DND-41 (cell line): ENCODE measurements around the gene BORCS5.

Experiments
- ATAC-seq: fragments of 200-7000 bp; cut with Tn5 transposase; 3 replicates; pipeline ENCODE4 v1.9.1; 2021; ENCODE audit warnings: low read depth; ENCODE audit not compliant: insufficient read depth
- DNase-seq: peaks from one replicate; pipeline ENCODE4 v3.0.0-alpha.2; 2020
- H2AFZ ChIP-seq: 2 replicates; pipeline ENCODE4 v1.6.0; 2012; ENCODE audit warnings: low read depth, low read length
- H3K27ac ChIP-seq: 2 replicates; pipeline ENCODE4 v1.5.1; 2012; ENCODE audit warnings: low read length, inconsistent platforms
- H3K27me3 ChIP-seq: fragments of 200-600 bp; sonication (generic); 2 replicates; pipeline ENCODE4 v1.6.0; 2012; ENCODE audit warnings: low read length, mild to moderate bottlenecking, inconsistent platforms; ENCODE audit not compliant: insufficient read depth, poor library complexity
- H3K36me3 ChIP-seq: 2 replicates; pipeline ENCODE4 v1.5.1; 2012; ENCODE audit warnings: low read length, inconsistent platforms; ENCODE audit not compliant: insufficient read depth
- H3K4me1 ChIP-seq: 2 replicates; pipeline ENCODE4 v1.5.1; 2012; ENCODE audit warnings: mild to moderate bottlenecking, low read length; ENCODE audit not compliant: insufficient read depth
- H3K4me2 ChIP-seq: 2 replicates; pipeline ENCODE4 v1.6.0; 2012; ENCODE audit warnings: mild to moderate bottlenecking, moderate library complexity, low read length, inconsistent platforms; ENCODE audit not compliant: insufficient read depth
- H3K4me3 ChIP-seq, 2 experiments: fragments of 200-600 bp in 1 of 2; shearing (Covaris generic) in 1 of 2; 2 replicates each; pipeline ENCODE4 v1.5.1; 2012 to 2016; ENCODE audit warnings: inconsistent platforms in 2 of 2, low read length in 2 of 2, mild to moderate bottlenecking in 2 of 2, low read depth in 1 of 2, moderate library complexity in 1 of 2
- H3K79me2 ChIP-seq: 2 replicates; pipeline ENCODE4 v1.6.0; 2012; ENCODE audit warnings: low read length, inconsistent platforms; ENCODE audit not compliant: insufficient read depth
- H3K9ac ChIP-seq: 2 replicates; pipeline ENCODE4 v1.6.0; 2012; ENCODE audit warnings: low read depth, mild to moderate bottlenecking, inconsistent platforms, low read length, moderate library complexity
- H3K9me3 ChIP-seq: 2 replicates; pipeline ENCODE4 v1.5.1; 2012; ENCODE audit warnings: low read length, moderate library complexity, mild to moderate bottlenecking, inconsistent platforms; ENCODE audit not compliant: insufficient read depth, severe bottlenecking
- H4K20me1 ChIP-seq: 2 replicates; pipeline ENCODE4 v1.6.0; 2012; ENCODE audit warnings: low read length; ENCODE audit not compliant: insufficient read depth
- EZH2 ChIP-seq: IDR thresholded peaks from 3 replicates; pipeline ENCODE4 v1.6.1; 2012; ENCODE audit warnings: borderline replicate concordance, low read depth, mild to moderate bottlenecking, moderate library complexity, low read length, inconsistent platforms; ENCODE audit not compliant: severe bottlenecking
- TF ChIP-seq, protein P1 (sequence below): IDR thresholded peaks from 2 replicates; pipeline ENCODE4 v1.5.1; 2012; ENCODE audit warnings: borderline replicate concordance, low read length, moderate library complexity, mild to moderate bottlenecking; ENCODE audit not compliant: poor library complexity, severe bottlenecking; ENCODE audit errors: extremely low read depth

The BORCS5 gene

DNA sequence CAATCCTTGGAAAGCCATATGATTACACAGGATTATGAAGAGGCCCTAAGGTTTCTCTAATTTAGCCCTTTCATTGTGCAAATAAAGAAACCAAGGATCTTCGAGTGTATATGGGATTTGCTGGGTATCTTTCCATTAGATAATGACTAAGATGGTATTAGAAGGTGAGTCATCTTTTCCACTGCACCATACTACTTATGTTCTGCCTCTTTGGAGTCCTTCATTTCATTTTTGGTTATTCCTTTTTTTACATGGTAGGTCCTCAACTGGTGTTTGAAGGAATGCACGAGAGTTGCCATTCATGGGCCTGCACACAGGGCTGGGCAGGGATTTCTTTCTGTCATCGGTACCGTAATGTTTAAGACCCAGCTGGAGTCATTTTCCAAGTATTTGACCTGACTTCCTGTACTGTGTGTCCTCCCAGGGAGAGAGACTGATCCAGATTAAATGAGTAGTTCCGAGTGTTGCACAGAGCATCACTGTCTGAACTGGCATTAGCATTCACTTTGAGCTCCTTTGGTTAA lies 85.7 kb downstream of the BORCS5 start:
- Histone ChIP-seq H4K20me1 (no peaks in the 10 kb centered on the region), H3K27me3 (no peaks in the 10 kb centered on the region), H2AFZ (no peak overlapping the region), H3K27ac (no peak overlapping the region), H3K4me3 (no peak overlapping the region), H3K9ac (no peak overlapping the region), H3K79me2 (no peaks in the 10 kb centered on the region), H3K36me3 (no peaks in the 10 kb centered on the region), H3K9me3 (no peaks in the 10 kb centered on the region), H3K4me2 (no peak overlapping the region), H3K4me1 (peaks cover 12% of the 10 kb centered on the region)
- ATAC-seq (no peak), DNase-seq (no peak)
- TF ChIP-seq EZH2 = no peak
- TF ChIP-seq, protein P1, sequence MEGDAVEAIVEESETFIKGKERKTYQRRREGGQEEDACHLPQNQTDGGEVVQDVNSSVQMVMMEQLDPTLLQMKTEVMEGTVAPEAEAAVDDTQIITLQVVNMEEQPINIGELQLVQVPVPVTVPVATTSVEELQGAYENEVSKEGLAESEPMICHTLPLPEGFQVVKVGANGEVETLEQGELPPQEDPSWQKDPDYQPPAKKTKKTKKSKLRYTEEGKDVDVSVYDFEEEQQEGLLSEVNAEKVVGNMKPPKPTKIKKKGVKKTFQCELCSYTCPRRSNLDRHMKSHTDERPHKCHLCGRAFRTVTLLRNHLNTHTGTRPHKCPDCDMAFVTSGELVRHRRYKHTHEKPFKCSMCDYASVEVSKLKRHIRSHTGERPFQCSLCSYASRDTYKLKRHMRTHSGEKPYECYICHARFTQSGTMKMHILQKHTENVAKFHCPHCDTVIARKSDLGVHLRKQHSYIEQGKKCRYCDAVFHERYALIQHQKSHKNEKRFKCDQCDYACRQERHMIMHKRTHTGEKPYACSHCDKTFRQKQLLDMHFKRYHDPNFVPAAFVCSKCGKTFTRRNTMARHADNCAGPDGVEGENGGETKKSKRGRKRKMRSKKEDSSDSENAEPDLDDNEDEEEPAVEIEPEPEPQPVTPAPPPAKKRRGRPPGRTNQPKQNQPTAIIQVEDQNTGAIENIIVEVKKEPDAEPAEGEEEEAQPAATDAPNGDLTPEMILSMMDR = no peak

DNA sequence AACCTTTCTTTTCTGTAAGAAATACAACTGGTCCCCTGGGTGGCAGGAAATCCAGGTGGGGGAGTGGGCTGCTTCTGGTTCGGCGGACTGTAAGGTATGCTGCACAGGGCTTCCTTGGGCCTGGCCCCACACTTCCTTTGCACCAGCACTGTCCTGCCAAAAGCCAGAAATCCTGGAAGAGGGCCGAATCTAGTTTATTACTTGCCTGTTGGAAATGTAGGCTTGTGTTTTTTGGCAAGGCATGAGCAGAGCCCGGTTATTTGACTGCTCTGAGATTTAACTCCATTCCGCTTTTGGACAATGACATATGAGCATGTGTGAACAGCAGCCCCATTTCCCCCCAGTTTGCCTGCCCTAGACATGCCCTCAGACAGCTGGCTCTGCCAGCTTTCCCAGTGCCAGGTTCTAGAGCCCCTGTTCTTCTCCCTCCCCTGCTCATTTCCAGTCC lies 86.6 kb downstream of the BORCS5 start:
- H3K4me3 ChIP-seq = no peak overlapping the region
- no peak for TF ChIP-seq EZH2
- TF ChIP-seq, protein P1 = no peak
- H3K4me1 ChIP-seq = peaks cover 12% of the 10 kb centered on the region
- no peak overlapping the region for H3K4me2 ChIP-seq
- DNase-seq = no peak
- H4K20me1 ChIP-seq = no peaks in the 10 kb centered on the region
- no peaks in the 10 kb centered on the region for H3K79me2 ChIP-seq
- H3K9ac ChIP-seq = no peak overlapping the region
- H3K27me3 ChIP-seq = no peaks in the 10 kb centered on the region
- no peaks in the 10 kb centered on the region for H3K36me3 ChIP-seq
- no peak overlapping the region for H2AFZ ChIP-seq
- no peaks in the 10 kb centered on the region for H3K9me3 ChIP-seq
- H3K27ac ChIP-seq = no peak overlapping the region
- no peak for ATAC-seq

DNA sequence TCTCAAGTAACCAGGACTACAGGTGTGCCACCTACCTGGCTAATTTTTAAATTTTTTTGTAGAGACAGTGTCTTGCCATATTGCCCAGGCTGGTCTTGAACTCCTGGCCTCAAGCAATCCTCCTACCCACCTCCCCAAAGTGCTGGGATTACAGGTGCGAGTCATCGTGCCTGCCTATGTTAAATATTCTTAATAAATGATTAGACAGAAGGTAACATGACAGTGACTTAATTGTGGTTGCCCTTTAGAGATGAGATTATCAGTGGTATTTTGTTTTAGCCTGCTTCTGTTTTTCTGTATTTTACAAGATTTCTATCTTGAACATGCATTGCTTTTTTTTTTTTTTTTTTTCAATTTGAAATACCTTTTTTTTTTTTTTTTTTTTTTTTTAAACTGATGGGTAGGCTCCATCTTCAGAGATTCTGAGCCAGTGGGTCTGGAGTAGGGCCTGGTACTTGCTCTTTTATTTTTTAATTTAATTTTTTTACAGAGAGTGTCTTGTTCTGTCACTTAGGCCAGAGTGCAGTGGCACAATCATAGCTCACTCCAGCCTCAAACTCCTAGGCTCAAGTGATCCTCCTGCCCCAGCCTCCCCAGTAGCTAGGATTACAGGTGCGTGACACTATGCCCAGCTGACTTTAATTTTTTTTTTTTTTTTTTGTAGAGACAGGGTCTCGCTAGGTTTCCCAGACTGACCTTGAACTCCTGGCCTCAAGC lies 88.4 kb downstream of the BORCS5 start:
- Histone ChIP-seq H3K9ac (no peak overlapping the region), H3K4me1 (peaks cover 12% of the 10 kb centered on the region), H3K4me2 (no peak overlapping the region), H4K20me1 (peaks cover 2% of the 10 kb centered on the region; the same call in 1 of the 2 replicates), H3K9me3 (no peaks in the 10 kb centered on the region), H2AFZ (no peak overlapping the region), H3K79me2 (no peaks in the 10 kb centered on the region), H3K27ac (no peak overlapping the region), H3K27me3 (no peaks in the 10 kb centered on the region), H3K36me3 (no peaks in the 10 kb centered on the region), H3K4me3 (no peak overlapping the region)
- no peak for TF ChIP-seq EZH2
- TF ChIP-seq, protein P1 = no peak
- DNase-seq = no peak
- no peak for ATAC-seq
